B cell (primary cell): ENCODE results near the gene RNF166. TPM values are rescaled to one million over a fixed set of nuclear protein-coding genes. Genes with fewer than 3 reads are reported as not detected.

Experiments used
- ATAC-seq: fragments of 200-7000 bp; cut with Tn5 transposase; one replicate; pipeline ENCODE4 v1.10.0; 2021; ENCODE audit warnings: low read depth, mild to moderate bottlenecking, moderate number of reproducible peaks, moderate library complexity
- CTCF ChIA-PET: fragments of 350-600 bp; sonication (Branson Sonifier 250); formaldehyde crosslinking; loops from one replicate; lab custom pipeline; 2021; ENCODE audit warnings: antibody characterized with exemption, inconsistent platforms; lab: Charles Lee
- POLR2A ChIA-PET: fragments of 350-600 bp; sonication (Branson Sonifier 250); formaldehyde crosslinking; loops from one replicate; lab custom pipeline; 2021; ENCODE audit warnings: antibody characterized with exemption; lab: Charles Lee
- DNase-seq: peaks from one replicate; pipeline ENCODE4 v3.0.0; 2013
- H2AFZ ChIP-seq: 2 replicates; pipeline ENCODE4 v1.6.1; 2012; ENCODE audit warnings: mild to moderate bottlenecking, low read depth, low read length; ENCODE audit not compliant: insufficient read depth, poor library complexity, severe bottlenecking
- H3K27ac ChIP-seq, 2 donors: 1 replicate in 1 of 2; 2 replicates in 1 of 2; pipeline ENCODE4 v1.5.1; 2012 to 2013; ENCODE audit warnings: low read length in 2 of 2, mild to moderate bottlenecking in 2 of 2, moderate library complexity in 1 of 2
- H3K27me3 ChIP-seq, 4 experiments: fragments of 200-600 bp in 1 of 4; sonication (generic) in 1 of 4; replicated peaks in 1 of 4; 1 replicate in 2 of 4; 2 replicates in 2 of 4; pipeline versions ENCODE4 v1.6.1 to v1.7.0; 2013 to 2016; ENCODE audit warnings: low read length in 3 of 4, mild to moderate bottlenecking in 2 of 4, mixed read lengths in 1 of 4, moderate library complexity in 1 of 4; ENCODE audit not compliant: insufficient read depth in 4 of 4, control insufficient read depth in 3 of 4; ENCODE audit errors: control extremely low read depth in 1 of 4
- H3K36me3 ChIP-seq, 2 experiments: replicated peaks in 1 of 2; 1 replicate in 1 of 2; 2 replicates in 1 of 2; pipeline versions ENCODE4 v1.6.1 to v1.7.1; 2013; ENCODE audit warnings: low read length in 1 of 2; ENCODE audit not compliant: insufficient read depth in 2 of 2, control insufficient read depth in 1 of 2; ENCODE audit errors: control extremely low read depth in 1 of 2, extremely low read depth in 1 of 2
- H3K4me1 ChIP-seq, 2 donors: fragments of 200-600 bp in 1 of 2; sonication (generic) in 1 of 2; 1 replicate in 1 of 2; 2 replicates in 1 of 2; pipeline versions ENCODE4 v1.5.1 to v1.6.1; 2013 to 2017; ENCODE audit warnings: low read length in 2 of 2; ENCODE audit not compliant: control insufficient read depth in 2 of 2, insufficient read depth in 2 of 2
- H3K4me2 ChIP-seq: replicated peaks from 2 replicates; pipeline ENCODE3; 2012; ENCODE audit warnings: mild to moderate bottlenecking, low read depth, low read length; ENCODE audit not compliant: poor library complexity, severe bottlenecking
- H3K4me3 ChIP-seq, 5 experiments: fragments of 200-600 bp in 1 of 5; sonication (generic) in 1 of 5; 1 replicate in 3 of 5; 2 replicates in 2 of 5; pipeline versions ENCODE4 v1.5.1 to v1.7.0; 2011 to 2016; ENCODE audit warnings: low read length in 4 of 5, mild to moderate bottlenecking in 4 of 5, low read depth in 2 of 5, control low read depth in 1 of 5, moderate library complexity in 1 of 5; ENCODE audit not compliant: insufficient read depth in 1 of 5; ENCODE audit errors: control extremely low read depth in 1 of 5, extremely low read depth in 1 of 5
- H3K79me2 ChIP-seq: fragments of 200-600 bp; sonication (generic); one replicate; pipeline ENCODE4 v1.6.0; 2016; ENCODE audit warnings: low read length; ENCODE audit not compliant: control insufficient read depth, insufficient read depth
- H3K9ac ChIP-seq: fragments of 200-600 bp; sonication (generic); 2 replicates; pipeline ENCODE4 v1.6.1; 2017; ENCODE audit warnings: mild to moderate bottlenecking, low read length, moderate library complexity
- H3K9me3 ChIP-seq, 3 donors: one replicate each; pipeline versions ENCODE4 v1.6.1 to v1.7.1; 2013; ENCODE audit warnings: low read length in 2 of 3; ENCODE audit not compliant: control insufficient read depth in 2 of 3, insufficient read depth in 1 of 3; ENCODE audit errors: control extremely low read depth in 1 of 3
- H4K20me1 ChIP-seq: 2 replicates; pipeline ENCODE4 v1.6.0; 2012; ENCODE audit warnings: mild to moderate bottlenecking, low read length; ENCODE audit not compliant: insufficient read depth, control insufficient read depth, poor library complexity, severe bottlenecking
- H3K27ac Mint-ChIP-seq: one replicate; pipeline ENCODE4 v1.8.0; 2021; ENCODE audit warnings: mixed read lengths
- H3K27me3 Mint-ChIP-seq: one replicate; pipeline ENCODE4 v1.8.0; 2021; ENCODE audit warnings: mixed read lengths
- H3K4me1 Mint-ChIP-seq: one replicate; pipeline ENCODE4 v1.8.0; 2021; ENCODE audit warnings: mixed read lengths
- H3K4me3 Mint-ChIP-seq: one replicate; pipeline ENCODE4 v1.8.0; 2021; ENCODE audit warnings: mixed read lengths
- H3K9me3 Mint-ChIP-seq: one replicate; pipeline ENCODE4 v1.8.0; 2022; ENCODE audit warnings: mixed read lengths; ENCODE audit not compliant: insufficient read depth
- EZH2 ChIP-seq: IDR thresholded peaks from 2 replicates; pipeline ENCODE4 v1.6.1; 2012; ENCODE audit warnings: borderline replicate concordance, low read depth, mild to moderate bottlenecking, moderate library complexity, low read length; ENCODE audit not compliant: insufficient read depth, poor library complexity, severe bottlenecking
- WGBS: methylation state at CpG from one replicate; pipeline ENCODE4 v1.1.5; 2013; ENCODE audit warnings: missing lambda C conversion rate; ENCODE audit not compliant: insufficient coverage; 5-methylcytosine and 5-hydroxymethylcytosine counted together
- intact Hi-C: fragments of 100-400 bp; cut with micrococcal nuclease; formaldehyde crosslinking; loops from one replicate; pipeline ENCODE4 v1.10.0; 2022
- polyA plus RNA-seq: library from polyadenylated mRNA; depleted of rRNA; stranded (reverse); fragments of >200 nt; gene quantifications from 2 replicates; pipeline ENCODE4 v1.2.3, GENCODE V29; 2012
- total RNA-seq, 2 donors: library from RNA; stranded (reverse); fragments of 120-200 nt in 1 of 2; gene quantifications; 1 replicate in 1 of 2; 2 replicates in 1 of 2; pipeline versions ENCODE4 v1.2.3 to v1.2.4, GENCODE V29; 2013 to 2022
- TF ChIP-seq, protein P1 (sequence below): fragments of 200-600 bp; IDR thresholded peaks from one replicate; pipeline ENCODE4 v1.8.0; 2022; ENCODE audit warnings: antibody characterized with exemption, mild to moderate bottlenecking

The RNF166 gene
- total and polyA plus RNA-seq, 2 donors (not counting 1 experiment from before 2014, with no cell fraction given): 64.1 to 65.0 TPM

DNA sequence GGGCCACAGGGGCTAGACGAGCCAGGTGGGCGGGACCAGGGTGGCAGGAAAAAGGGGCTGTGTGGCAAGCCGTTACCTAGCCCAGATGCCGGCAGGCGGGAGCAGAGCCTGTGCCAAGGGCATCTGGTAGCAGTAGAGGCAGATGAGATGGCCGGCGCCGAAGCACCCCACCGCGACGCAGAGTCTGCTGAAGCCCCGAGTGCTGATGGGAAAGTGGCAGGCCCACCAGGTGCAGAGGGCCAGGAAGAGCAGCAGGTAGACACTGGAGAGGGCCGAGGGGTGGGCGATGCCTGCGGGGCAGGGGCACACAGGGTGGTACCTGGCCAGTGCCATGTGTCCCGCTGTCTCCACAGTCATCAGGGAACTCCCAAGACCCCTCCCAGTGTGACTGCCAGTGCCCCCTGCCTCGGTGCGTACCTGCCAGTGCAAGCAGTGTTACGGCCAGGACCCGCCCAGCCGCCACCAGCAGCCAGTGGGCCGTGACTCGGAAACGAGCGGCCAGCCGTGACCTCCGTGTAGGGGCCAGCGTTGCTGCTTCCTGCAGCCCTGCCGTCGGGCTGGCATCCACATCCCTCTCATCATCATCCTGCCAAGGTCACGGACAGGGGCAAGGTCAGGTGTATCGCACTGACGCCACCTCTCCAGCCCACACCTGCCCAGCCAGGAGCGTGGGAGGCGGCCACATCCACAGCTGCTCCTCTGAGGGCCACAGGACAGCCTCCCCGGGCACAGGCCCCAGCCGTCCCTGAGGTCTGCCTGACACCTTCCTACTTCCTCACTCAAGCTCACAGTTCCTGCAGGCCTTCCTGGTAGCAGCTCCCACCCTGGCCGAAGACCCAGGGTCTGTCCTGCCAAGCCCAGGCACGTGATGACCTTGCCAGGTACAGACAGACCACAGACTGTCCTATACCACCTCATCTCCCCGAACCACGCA lies 32.2 kb upstream of the RNF166 start:
- Histone ChIP-seq H3K27ac (no peak overlapping the region), H3K27me3 (no peaks in the 10 kb centered on the region), H3K36me3 (peaks cover 0 to 33% of the 10 kb centered on the region in 2 experiments), H3K4me2 (no peak overlapping the region), H3K9me3 (no peaks in the 10 kb centered on the region), H3K4me1 (peaks cover 12 to 29% of the 10 kb centered on the region in 2 donors), H3K79me2 (peaks cover 27% of the 10 kb centered on the region), H2AFZ (no peak overlapping the region), H4K20me1 (peaks cover 57% of the 10 kb centered on the region), H3K9ac (no peak overlapping the region), H3K4me3 (no peak overlapping the region)
- Mint-ChIP-seq H3K4me1 (peaks cover 12% of the 10 kb centered on the region), H3K4me3 (no peak overlapping the region), H3K9me3 (no peaks in the 10 kb centered on the region), H3K27ac (peak overlapping the region; percentile 50), H3K27me3 (no peaks in the 10 kb centered on the region)
- CTCF ChIA-PET: interaction anchor here (0.7 to 13.1 kb wide), 29 partner anchors 9 to 509 kb away, joined by 3 to 138 read pairs (median 7); partner anchors contain the start of genes APRT, GALNS, PIEZO1 and TRAPPC2L
- intact Hi-C loops: no loop called here
- TF ChIP-seq EZH2: no peak
- TF ChIP-seq, protein P1, sequence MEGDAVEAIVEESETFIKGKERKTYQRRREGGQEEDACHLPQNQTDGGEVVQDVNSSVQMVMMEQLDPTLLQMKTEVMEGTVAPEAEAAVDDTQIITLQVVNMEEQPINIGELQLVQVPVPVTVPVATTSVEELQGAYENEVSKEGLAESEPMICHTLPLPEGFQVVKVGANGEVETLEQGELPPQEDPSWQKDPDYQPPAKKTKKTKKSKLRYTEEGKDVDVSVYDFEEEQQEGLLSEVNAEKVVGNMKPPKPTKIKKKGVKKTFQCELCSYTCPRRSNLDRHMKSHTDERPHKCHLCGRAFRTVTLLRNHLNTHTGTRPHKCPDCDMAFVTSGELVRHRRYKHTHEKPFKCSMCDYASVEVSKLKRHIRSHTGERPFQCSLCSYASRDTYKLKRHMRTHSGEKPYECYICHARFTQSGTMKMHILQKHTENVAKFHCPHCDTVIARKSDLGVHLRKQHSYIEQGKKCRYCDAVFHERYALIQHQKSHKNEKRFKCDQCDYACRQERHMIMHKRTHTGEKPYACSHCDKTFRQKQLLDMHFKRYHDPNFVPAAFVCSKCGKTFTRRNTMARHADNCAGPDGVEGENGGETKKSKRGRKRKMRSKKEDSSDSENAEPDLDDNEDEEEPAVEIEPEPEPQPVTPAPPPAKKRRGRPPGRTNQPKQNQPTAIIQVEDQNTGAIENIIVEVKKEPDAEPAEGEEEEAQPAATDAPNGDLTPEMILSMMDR: no peak
- ATAC-seq (no peak), DNase-seq (no peak)
- POLR2A ChIA-PET: interaction anchor here (0.9 to 1.5 kb wide), 3 partner anchors 47 to 73 kb away, joined by 4 to 12 read pairs (median 4); partner anchors contain the start of genes APRT and PIEZO1
- 87% methylated on average over 40 of the region's 41 CpGs for WGBS
